ENCODE data around the gene NADK.

GRCh38 chr1:1760345-1760650, 18.0 kb downstream of the NADK start:
- TF ChIP-seq EZH2 (IDR thresholded peaks at IDR 0.05; ENCODE audit: insufficient read depth, poor library complexity, severe bottlenecking) (no peak), EZH2phosphoT487 (IDR thresholded peaks at IDR 0.05; ENCODE audit: insufficient read depth, low read depth) (no peak)
